ENCODE measurements around the gene TSPAN5. TPM values are rescaled to one million over a fixed set of nuclear protein-coding genes. Genes with fewer than 3 reads are reported as not detected.

Gene TSPAN5
- total and polyA plus RNA-seq, 2 of the 4 experiments (the other 2 are of a cell fraction), result 64.8 to 79.6 TPM

- CTCF ChIA-PET, result no interaction called here
- H3K18ac ChIP-seq (ENCODE audit: low read depth, low read length), result no peak overlapping the region
- H3K4me1 ChIP-seq (ENCODE audit: control insufficient read depth, insufficient read depth, low read length), result 0 out of 2 replicates have a peak, but pooled peaks cover 3% of the 10 kb centered on the region
- no peaks in the 10 kb centered on the region; the same call in 1 of the 2 replicates for H3K9me1 ChIP-seq (ENCODE audit: insufficient read depth, low read length)
- no peak overlapping the region for H3K23ac ChIP-seq (ENCODE audit: low read depth, low read length)
- H3K4me2 ChIP-seq (ENCODE audit: low read depth, low read length), result no peak overlapping the region
- H4K5ac ChIP-seq (ENCODE audit: low read depth, low read length), result no peak overlapping the region
- H3K4me3 ChIP-seq (ENCODE audit: insufficient read depth, low read depth, low read length), result no peak overlapping the region
- H4K8ac ChIP-seq (ENCODE audit: low read depth in 2 of 2, low read length in 2 of 2), result no peak overlapping the region
- no peak overlapping the region for H3K56ac ChIP-seq (ENCODE audit: extremely low read depth, insufficient read depth, low read length)
- no peak overlapping the region for H2BK120ac ChIP-seq (ENCODE audit: low read depth, low read length)
- dilution Hi-C loops (cut with HindIII; ENCODE audit: low sequenced_read_pairs, unreplicated experiment), result no loop called here
- no peak overlapping the region for H2AFZ ChIP-seq (replicated peaks; ENCODE audit: low read length, poor library complexity)
- H3K36me3 ChIP-seq (ENCODE audit: control insufficient read depth, insufficient read depth, low read length), result no peaks in the 10 kb centered on the region
- TF ChIP-seq ELK1 (IDR thresholded peaks at IDR 0.05; ENCODE audit: borderline replicate concordance, low read depth, low read length) (no peak), MAFK (IDR thresholded peaks at IDR 0.05; ENCODE audit: low read depth, low read length) (no peak), RCOR1 (IDR thresholded peaks at IDR 0.05; ENCODE audit: insufficient replicate concordance, low read length) (no peak), RFX5 (IDR thresholded peaks at IDR 0.05; ENCODE audit: low read depth, low read length) (no peak), FOS (IDR thresholded peaks at IDR 0.05; ENCODE audit: low read depth, low read length) (no peak), NFE2L2 (IDR thresholded peaks at IDR 0.05; ENCODE audit: low read depth, low read length) (no peak), RAD21 (IDR thresholded peaks at IDR 0.05; ENCODE audit: low read length) (no peak), CHD1 (IDR thresholded peaks at IDR 0.05; ENCODE audit: low read depth, low read length) (no peak), MXI1 (IDR thresholded peaks at IDR 0.05; ENCODE audit: borderline replicate concordance, low read depth, low read length) (no peak), MAZ (IDR thresholded peaks at IDR 0.05; ENCODE audit: borderline replicate concordance, low read depth, low read length) (no peak)
- H3K9me3 ChIP-seq (ENCODE audit: control insufficient read depth, insufficient read depth, low read length), result no peaks in the 10 kb centered on the region
- H2BK20ac ChIP-seq (ENCODE audit: low read depth, low read length), result no peak overlapping the region
- in situ Hi-C loops (cut with MboI; ENCODE audit: low sequenced_read_pairs), result loop anchor here (25.0 kb wide), 2 partner anchors 409 to 509 kb away; partner anchors contain the start of gene RAP1GDS1
- H2BK5ac ChIP-seq (ENCODE audit: low read depth, low read length, poor library complexity, severe bottlenecking), result no peak overlapping the region
- POLR2A ChIA-PET (ENCODE audit: unreplicated experiment), result no interaction called here
- no peak overlapping the region for H3K4ac ChIP-seq (ENCODE audit: low read depth, low read length)
- DNase-seq (no peak), ATAC-seq (ENCODE audit: low read depth) (no peak)
- no peak overlapping the region for H2AK5ac ChIP-seq (ENCODE audit: low read depth, low read length)
- intact Hi-C loops (cut with micrococcal nuclease), result no loop called here
- no peak overlapping the region for H2BK15ac ChIP-seq (ENCODE audit: low read depth, low read length)
- H4K20me1 ChIP-seq (ENCODE audit: insufficient read depth, low read length), result no peaks in the 10 kb centered on the region
- no peak overlapping the region for H3K14ac ChIP-seq (replicated peaks; ENCODE audit: low read depth, low read length)
- BruUV-seq (replicated peaks), result no TSS peak
- no peaks in the 10 kb centered on the region for H3K79me1 ChIP-seq (ENCODE audit: low read depth in 1 of 2, low read length in 2 of 2)
- H4K91ac ChIP-seq (ENCODE audit: insufficient read depth, low read depth, low read length), result no peak overlapping the region
- H3K9ac ChIP-seq (ENCODE audit: low read depth, low read length), result no peak overlapping the region
- no peak overlapping the region for H2AK9ac ChIP-seq (replicated peaks; ENCODE audit: low read depth, low read length, poor library complexity)
- H3K27me3 ChIP-seq (ENCODE audit: control insufficient read depth, insufficient read depth, low read length), result no peaks in the 10 kb centered on the region
- H3K27ac ChIP-seq (ENCODE audit: insufficient read depth, low read length), result no peak overlapping the region
These were observed 12.7 kb upstream of the TSPAN5 start for GRCh38 chr4:98671131-98671530.

Measured in IMR-90 (cell line).